K562 (cell line): Measurements from ENCODE around the gene MTA1. TPM values are rescaled to one million over a fixed set of nuclear protein-coding genes. Genes with fewer than 3 reads are reported as not detected.

ENCODE experiments used
- ATAC-seq: fragments of 200-7000 bp; cut with Tn5 transposase; 3 replicates; pipeline ENCODE4 v1.9.1; 2020; ENCODE audit warnings: moderate library complexity
- BruUV-seq: library from RNA; stranded (reverse); fragments of 400-500 nt; replicated peaks from 2 replicates; lab custom pipeline; 2021; lab: Mats Ljungman, UMichigan
- CTCF ChIA-PET: fragments of 300-600 bp; formaldehyde crosslinking; extraction: SDS; loops from one replicate; lab custom pipeline; 2021; ENCODE audit warnings: low intra/inter-chr PET ratio; lab: Yijun Ruan, JAX
- POLR2A ChIA-PET: fragments of 300-600, 350-650 bp; sonication (Branson Sonifier 250); formaldehyde crosslinking; extraction: SDS; loops from one replicate; lab custom pipeline; 2021; ENCODE audit warnings: antibody characterized with exemption, inconsistent platforms; lab: Yijun Ruan, JAX
- DNase-seq, 4 experiments: peaks; one replicate each; pipeline versions ENCODE4 v3.0.0 to v3.0.0-alpha.2; 2011 to 2018; ENCODE audit warnings: low spot score in 3 of 4, mixed read lengths in 3 of 4; ENCODE audit errors: extremely low read depth in 1 of 4
- FAIRE-seq: peaks from 2 replicates; lab custom pipeline; 2011; peaks lifted over from hg19 to GRCh38; lab: Jason Lieb, UNC
- H2AFZ ChIP-seq: 2 replicates; pipeline ENCODE4 v1.6.0; 2011; ENCODE audit warnings: low read depth, low read length, control low read depth, inconsistent platforms
- H3K27ac ChIP-seq: fragments of 200-600 bp; 3 replicates; pipeline ENCODE4 v1.8.0; 2011; ENCODE audit warnings: low read depth, mild to moderate bottlenecking, control low read depth, inconsistent platforms, low read length, moderate library complexity, mixed read lengths; ENCODE audit errors: extremely low read depth
- H3K27me3 ChIP-seq, 2 experiments: fragments of 300-600 bp in 1 of 2; 2 replicates in 1 of 2; 3 replicates in 1 of 2; pipeline versions ENCODE4 v1.6.0 to v1.8.0; 2011; ENCODE audit warnings: inconsistent platforms in 2 of 2, low read length in 2 of 2, mild to moderate bottlenecking in 1 of 2, mixed read lengths in 1 of 2, moderate library complexity in 1 of 2; ENCODE audit not compliant: control insufficient read depth in 2 of 2, insufficient read depth in 2 of 2
- H3K36me3 ChIP-seq: fragments of 300-600 bp; 3 replicates; pipeline ENCODE4 v1.8.0; 2011; ENCODE audit warnings: mild to moderate bottlenecking, low read length, inconsistent platforms; ENCODE audit not compliant: control insufficient read depth, insufficient read depth
- H3K4me1 ChIP-seq, 2 experiments: fragments of 200-600 bp in 1 of 2; replicated peaks in 1 of 2; 2 replicates in 1 of 2; 3 replicates in 1 of 2; pipeline versions ENCODE4 v1.5.1 to v1.8.0; 2011; ENCODE audit warnings: inconsistent platforms in 2 of 2, low read length in 2 of 2, mild to moderate bottlenecking in 1 of 2, mixed read lengths in 1 of 2, moderate library complexity in 1 of 2; ENCODE audit not compliant: control insufficient read depth in 2 of 2, insufficient read depth in 2 of 2
- H3K4me2 ChIP-seq: 2 replicates; pipeline ENCODE4 v1.6.1; 2011; ENCODE audit warnings: low read length, control low read depth, inconsistent platforms, mixed read lengths; ENCODE audit not compliant: insufficient read depth
- H3K4me3 ChIP-seq: fragments of 200-600 bp; sonication (generic), shearing (Covaris generic); 2 replicates; pipeline ENCODE4 v1.5.1; 2016; ENCODE audit warnings: control low read depth, inconsistent platforms
- H3K79me2 ChIP-seq: fragments of 200-600 bp; 3 replicates; pipeline ENCODE4 v1.8.0; 2011; ENCODE audit warnings: low read length, inconsistent platforms; ENCODE audit not compliant: control insufficient read depth, insufficient read depth
- H3K9ac ChIP-seq, 2 experiments: 2 replicates each; pipeline versions ENCODE4 v1.6.0 to v1.6.1; 2011; ENCODE audit warnings: low read depth in 2 of 2, low read length in 2 of 2, control low read depth in 1 of 2, inconsistent platforms in 1 of 2, mild to moderate bottlenecking in 1 of 2, mixed read lengths in 1 of 2; ENCODE audit not compliant: insufficient read depth in 1 of 2
- H3K9me1 ChIP-seq: one replicate; pipeline ENCODE4 v1.6.0; 2011; ENCODE audit warnings: inconsistent platforms, mild to moderate bottlenecking, low read length, moderate library complexity; ENCODE audit not compliant: control insufficient read depth, insufficient read depth
- H3K9me3 ChIP-seq: replicated peaks from 2 replicates; pipeline ENCODE4 v1.5.1; 2011; ENCODE audit warnings: low read depth, low read length, inconsistent platforms; ENCODE audit not compliant: control insufficient read depth, insufficient read depth
- H4K20me1 ChIP-seq: replicated peaks from 2 replicates; pipeline ENCODE4 v1.6.1; 2011; ENCODE audit warnings: low read length, inconsistent platforms, mixed read lengths; ENCODE audit not compliant: control insufficient read depth, insufficient read depth
- FOS ChIP-seq: IDR thresholded peaks from 3 replicates; pipeline ENCODE4 v1.6.1; 2011; ENCODE audit not compliant: insufficient read length; ENCODE audit errors: extremely low read depth
- NFIX ChIP-seq: fragments of 250-450 bp; sonication (Bioruptor Pico); IDR thresholded peaks from 2 replicates; pipeline ENCODE4 v1.4.0; 2020; ENCODE audit warnings: low read depth, mild to moderate bottlenecking, moderate library complexity
- ZBTB8A ChIP-seq: fragments of 450-650 bp; IDR thresholded peaks from 2 replicates; pipeline ENCODE4 v1.6.1; 2018; ENCODE audit warnings: mild to moderate bottlenecking, moderate library complexity; ENCODE audit not compliant: partially characterized antibody
- ZMIZ1 ChIP-seq, 2 experiments: fragments of 150-350 bp in 1 of 2; IDR thresholded peaks; 2 replicates each; pipeline ENCODE4 v1.6.1; 2012 to 2016; ENCODE audit warnings: low read depth in 2 of 2, low read length in 2 of 2, mild to moderate bottlenecking in 1 of 2, moderate library complexity in 1 of 2
- ZNF609 ChIP-seq: sonication (generic); formaldehyde crosslinking; IDR thresholded peaks from 2 replicates; pipeline ENCODE4 v1.8.1; 2023; ENCODE audit warnings: missing genetic modification reagents, mild to moderate bottlenecking, borderline replicate concordance
- WGBS: fragments of 100-300 bp; shearing (Covaris generic); methylation state at CpG from one replicate; pipeline ENCODE4 v1.1.6; 2016; ENCODE audit warnings: low coverage, mixed read lengths; ENCODE audit not compliant: insufficient coverage; ENCODE audit errors: missing lambda C conversion rate; 5-methylcytosine and 5-hydroxymethylcytosine counted together
- in situ Hi-C: fragments of 300-500 bp; cut with MboI; formaldehyde crosslinking; loops from 4 replicates; pipeline ENCODE4 v1.15.0; 2018; ENCODE audit warnings: inconsistent platforms, mixed read lengths
- intact Hi-C: fragments of 100-400 bp; cut with micrococcal nuclease; formaldehyde crosslinking; loops from 2 replicates; pipeline ENCODE4 v1.14.2; 2022
- polyA plus RNA-seq, 8 experiments: library from polyadenylated mRNA; depleted of rRNA in 4 of 8; stranded (reverse) in 5 of 8; unstranded in 3 of 8; fragments of >200 nt; fragmentation: Nextera tagmentation in 2 of 8; fragmentation: Illumina TruSeq in 1 of 8; extraction: Ambion mirVana in 2 of 8; extraction: Trizol in 1 of 8; gene quantifications; 2 replicates each; pipeline versions ENCODE4 v1.2.1 to v1.2.3, GENCODE V29; 2011 to 2014; ENCODE audit warnings: inconsistent platforms in 1 of 8, missing spikeins in 1 of 8
- total RNA-seq, 7 experiments: library from RNA; depleted of rRNA in 6 of 7; stranded (reverse); fragments of >200 nt in 6 of 7; fragmentation: Illumina TruSeq in 2 of 7; extraction: Trizol in 2 of 7; gene quantifications; 2 replicates each; pipeline versions ENCODE4 v1.2.1 to v1.2.3, GENCODE V29; 2011 to 2021; ENCODE audit warnings: low replicate concordance in 1 of 7

Gene MTA1
- total and polyA plus RNA-seq, 9 of the 15 experiments (the other 6 are each of a cell fraction or from before 2014, with no cell fraction given) = 0.13 to 118 (median 32.3) TPM

DNA sequence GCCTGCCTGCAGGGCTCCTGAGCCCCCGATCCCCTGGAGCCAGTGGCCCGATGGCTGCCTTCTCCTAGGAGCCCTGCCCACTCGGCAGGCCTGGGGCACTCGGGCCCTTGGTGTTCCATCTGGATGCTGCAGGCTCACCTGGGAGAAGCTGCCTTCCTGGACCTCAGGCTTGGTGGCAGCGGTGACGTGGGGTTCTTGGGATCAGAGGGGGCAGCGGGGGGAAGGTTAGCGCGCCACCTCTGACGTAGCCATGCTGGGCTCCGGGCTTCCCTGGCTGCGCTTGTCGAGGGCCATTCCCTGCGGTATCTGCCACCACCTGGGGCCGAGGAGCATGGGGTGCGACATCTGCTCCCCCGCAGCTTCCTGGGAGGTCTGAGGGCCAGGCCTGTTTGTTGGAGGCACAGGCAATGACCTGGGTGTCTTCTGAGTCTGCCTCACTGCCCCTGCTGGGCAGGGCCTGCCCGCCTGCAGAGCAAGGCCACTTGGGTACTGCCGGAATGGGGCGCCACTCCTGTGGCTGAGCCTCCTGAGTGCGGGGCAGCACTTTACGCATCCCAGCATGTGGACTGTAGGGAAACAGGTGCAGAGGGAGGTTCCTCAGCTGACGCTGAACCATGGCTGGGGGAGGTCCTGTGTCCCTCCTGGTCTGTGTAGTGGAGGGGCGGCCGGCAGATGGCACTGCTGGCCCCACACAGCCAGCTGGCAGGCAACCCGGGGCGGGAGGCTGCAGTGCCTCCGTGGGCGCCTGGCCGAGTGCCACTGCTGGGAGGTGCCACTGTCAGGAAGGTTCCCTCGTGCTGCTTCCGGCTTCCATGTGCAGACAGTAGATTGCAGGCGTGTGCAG is 20.3 kb downstream of the MTA1 start (continued):
- TF ChIP-seq ZMIZ1 (IDR thresholded peaks at IDR 0.05; ENCODE audit: low read depth in 2 of 2, low read length in 2 of 2) (no peak), ZBTB8A (no peak), NFIX (CRISPR knock-in tag) (no peak)

- Histone ChIP-seq H3K36me3 (peaks cover 51% of the 10 kb centered on the region; the same call in 1 of the 3 replicates), H3K4me1 (peaks cover 0 to 49% of the 10 kb centered on the region in 2 experiments; a peak in 2 of 5 replicates), H3K9me1 (no peaks in the 10 kb centered on the region), H3K27me3 (no peaks in the 10 kb centered on the region), H3K4me3 (no peak overlapping the region), H4K20me1 (peaks cover 8% of the 10 kb centered on the region; the same call in 1 of the 2 replicates), H3K4me2 (no peak overlapping the region), H3K9me3 (no peaks in the 10 kb centered on the region), H2AFZ (no peak overlapping the region), H3K27ac (no peak overlapping the region), H3K79me2 (peaks cover 37% of the 10 kb centered on the region), H3K9ac (no peak overlapping the region)
- no peak for DNase-seq
- no peak for FAIRE-seq
- intact Hi-C loops (no loop called here), in situ Hi-C loops (no loop called here)
- no peak for TF ChIP-seq ZNF609
- no peak for TF ChIP-seq FOS
- 100% methylated on average over 4 of the region's 15 CpGs for WGBS
- POLR2A ChIA-PET = no interaction called here
- ATAC-seq = no peak
- BruUV-seq = no TSS peak
- CTCF ChIA-PET = no interaction called here
Measured at GRCh38 chr14:105440554-105440900, 20.9 kb downstream of the MTA1 start.
